Glutamatergic neuron (in vitro differentiated cells): ENCODE measurements around the gene CNTROB. TPM values are rescaled to one million over a fixed set of nuclear protein-coding genes. Genes with fewer than 3 reads are reported as not detected.
A peak's percentile ranks its signal among the peaks of the same experiment; 100 is the strongest.

Experiments
- DNase-seq: peaks from one replicate; pipeline ENCODE4 v3.0.0; 2022
- H3K27ac Mint-ChIP-seq: one replicate; pipeline ENCODE4 v1.8.0; 2020; ENCODE audit warnings: mild to moderate bottlenecking, mixed read lengths, inconsistent platforms; ENCODE audit not compliant: unreplicated experiment
- H3K27me3 Mint-ChIP-seq: one replicate; pipeline ENCODE4 v1.8.0; 2020; ENCODE audit warnings: mild to moderate bottlenecking, moderate library complexity, mixed read lengths, inconsistent platforms; ENCODE audit not compliant: unreplicated experiment
- H3K36me3 Mint-ChIP-seq: one replicate; pipeline ENCODE4 v1.8.0; 2020; ENCODE audit warnings: mild to moderate bottlenecking, mixed read lengths, inconsistent platforms; ENCODE audit not compliant: unreplicated experiment
- H3K4me1 Mint-ChIP-seq: one replicate; pipeline ENCODE4 v1.8.0; 2020; ENCODE audit warnings: mild to moderate bottlenecking, low read depth, mixed read lengths, inconsistent platforms; ENCODE audit not compliant: unreplicated experiment
- H3K4me3 Mint-ChIP-seq: one replicate; pipeline ENCODE4 v1.8.0; 2020; ENCODE audit warnings: mild to moderate bottlenecking, mixed read lengths, inconsistent platforms; ENCODE audit not compliant: unreplicated experiment
- H3K9me3 Mint-ChIP-seq: one replicate; pipeline ENCODE4 v1.8.0; 2020; ENCODE audit warnings: mild to moderate bottlenecking, moderate library complexity, mixed read lengths, inconsistent platforms; ENCODE audit not compliant: unreplicated experiment
- CTCF ChIP-seq: fragments of 200-600 bp; sonication (generic); IDR thresholded peaks from one replicate; pipeline ENCODE4 v1.5.0; 2021; ENCODE audit not compliant: partially characterized antibody, unreplicated experiment
- total RNA-seq: library from RNA; stranded (reverse); fragmentation: NEBNext Ultra II Directional; extraction: Animal tissue kit (Norgen Biotek cat#: 25700); gene quantifications from one replicate; pipeline ENCODE4 v1.2.1, GENCODE V29; 2021; ENCODE audit not compliant: unreplicated experiment

CNTROB gene
- total RNA-seq, 1 donor from 2014 or later, result 55.7 TPM

- H3K27ac Mint-ChIP-seq, result no peak within 1 kb of the TSS
- DNase-seq, result no peak
- H3K4me1 Mint-ChIP-seq, result peaks cover 8% of the 10 kb centered on the region
- no peak for TF ChIP-seq CTCF
- peaks cover 7% of the 10 kb centered on the region for H3K27me3 Mint-ChIP-seq
- H3K4me3 Mint-ChIP-seq, result no peak within 1 kb of the TSS
- H3K36me3 Mint-ChIP-seq, result no peaks in the 10 kb centered on the region
- peaks cover 10% of the 10 kb centered on the region for H3K9me3 Mint-ChIP-seq
Observed at GRCh38 chr17:7888184-7888920, 43.7 kb upstream of the CNTROB start, which contains the start of gene CHD3. TSS of gene CHD3 (plus strand) at chr17:7888789. CDS start at chr17:7889001, 212 bp downstream.

- peak; percentile 69 for DNase-seq
- H3K36me3 Mint-ChIP-seq, result peaks cover under 1% of the 10 kb centered on the region
- no peak overlapping the region for H3K27ac Mint-ChIP-seq
- peaks cover 10% of the 10 kb centered on the region for H3K9me3 Mint-ChIP-seq
- no peak overlapping the region for H3K4me3 Mint-ChIP-seq
- H3K4me1 Mint-ChIP-seq, result peaks cover 12% of the 10 kb centered on the region
- H3K27me3 Mint-ChIP-seq, result peaks cover 7% of the 10 kb centered on the region
- no peak for TF ChIP-seq CTCF
Observed at GRCh38 chr17:7889166-7889955, 42.6 kb upstream of the CNTROB start.

- peak overlapping the region; percentile 23 for H3K27ac Mint-ChIP-seq
- DNase-seq, result no peak
- no peak overlapping the region for H3K4me3 Mint-ChIP-seq
- H3K9me3 Mint-ChIP-seq, result peaks cover 10% of the 10 kb centered on the region
- H3K36me3 Mint-ChIP-seq, result peaks cover 16% of the 10 kb centered on the region
- peaks cover 8% of the 10 kb centered on the region for H3K27me3 Mint-ChIP-seq
- TF ChIP-seq CTCF, result no peak
- peaks cover 13% of the 10 kb centered on the region for H3K4me1 Mint-ChIP-seq
Observed at GRCh38 chr17:7893187-7893880, 38.7 kb upstream of the CNTROB start.

- Mint-ChIP-seq H3K4me3 (no peak overlapping the region), H3K4me1 (peaks cover 13% of the 10 kb centered on the region), H3K27me3 (peaks cover 8% of the 10 kb centered on the region), H3K36me3 (peaks cover 16% of the 10 kb centered on the region), H3K9me3 (peaks cover 9% of the 10 kb centered on the region), H3K27ac (peak overlapping the region; percentile 80)
- TF ChIP-seq CTCF, result no peak
- DNase-seq, result no peak
Observed at GRCh38 chr17:7894226-7894625, 37.8 kb upstream of the CNTROB start.
